ENCODE measurements around the gene C10orf88.

Gene C10orf88

GRCh38 chr10:122998360-122998917 lies 44.4 kb upstream of the C10orf88 start:
- no peak for TF ChIP-seq CTCF (IDR thresholded peaks at IDR 0.05; ENCODE audit: low read depth, low read length, missing control alignments)
- Histone ChIP-seq H3K36me3 (replicated peaks) (peaks cover 9% of the 10 kb centered on the region), H3K27me3 (replicated peaks) (no peaks in the 10 kb centered on the region), H3K27ac (no peak overlapping the region), H3K4me3 (ENCODE audit: low read depth, low read length) (no peak overlapping the region)
- no peak for DNase-seq
- in situ Hi-C loops (cut with HindIII; ENCODE audit: low pct_ligation_motif_present, low sequenced_read_pairs): no loop called here

- DNase-seq: no peak
- in situ Hi-C loops (cut with HindIII; ENCODE audit: low pct_ligation_motif_present, low sequenced_read_pairs): no loop called here
- TF ChIP-seq CTCF (IDR thresholded peaks at IDR 0.05; ENCODE audit: low read depth, low read length, missing control alignments): no peak
These were observed 43.8 kb upstream of the C10orf88 start for GRCh38 chr10:122997864-122998263.

GRCh38 chr10:122995936-122996335 lies 41.9 kb upstream of the C10orf88 start:
- H3K4me3 ChIP-seq (ENCODE audit: low read depth, low read length): no peak overlapping the region
- in situ Hi-C loops (cut with HindIII; ENCODE audit: low pct_ligation_motif_present, low sequenced_read_pairs): no loop called here
- H3K27me3 ChIP-seq (replicated peaks): no peaks in the 10 kb centered on the region
- H3K36me3 ChIP-seq (replicated peaks): peaks cover 9% of the 10 kb centered on the region
- TF ChIP-seq CTCF (IDR thresholded peaks at IDR 0.05; ENCODE audit: low read depth, low read length, missing control alignments): no peak
- no peak for DNase-seq
- H3K27ac ChIP-seq: no peak overlapping the region

More at GRCh38 chr10:122997864-122998263, 43.8 kb upstream of the C10orf88 start:
- Histone ChIP-seq H3K27ac (no peak overlapping the region), H3K4me3 (ENCODE audit: low read depth, low read length) (no peak overlapping the region), H3K36me3 (replicated peaks) (peaks cover 9% of the 10 kb centered on the region), H3K27me3 (replicated peaks) (no peaks in the 10 kb centered on the region)

- Histone ChIP-seq H3K36me3 (replicated peaks) (peaks cover 9% of the 10 kb centered on the region), H3K27ac (no peak overlapping the region), H3K27me3 (replicated peaks) (no peaks in the 10 kb centered on the region), H3K4me3 (ENCODE audit: low read depth, low read length) (no peak overlapping the region)
- in situ Hi-C loops (cut with HindIII; ENCODE audit: low pct_ligation_motif_present, low sequenced_read_pairs): no loop called here
- no peak for DNase-seq
- no peak for TF ChIP-seq CTCF (IDR thresholded peaks at IDR 0.05; ENCODE audit: low read depth, low read length, missing control alignments)
These were observed 39.8 kb upstream of the C10orf88 start for GRCh38 chr10:122993797-122994336.

- no peak overlapping the region for H3K4me3 ChIP-seq (ENCODE audit: low read depth, low read length)
These were observed 38.1 kb upstream of the C10orf88 start for GRCh38 chr10:122992031-122992585.

More at GRCh38 chr10:122992031-122992585, 38.1 kb upstream of the C10orf88 start:
- H3K36me3 ChIP-seq (replicated peaks): peaks cover 6% of the 10 kb centered on the region
- no peak for DNase-seq
- TF ChIP-seq CTCF (IDR thresholded peaks at IDR 0.05; ENCODE audit: low read depth, low read length, missing control alignments): no peak
- no peaks in the 10 kb centered on the region for H3K27me3 ChIP-seq (replicated peaks)
- H3K27ac ChIP-seq: no peak overlapping the region
- in situ Hi-C loops (cut with HindIII; ENCODE audit: low pct_ligation_motif_present, low sequenced_read_pairs): no loop called here
